ENCODE measurements around the gene OR5P2.

Gene OR5P2, protein sequence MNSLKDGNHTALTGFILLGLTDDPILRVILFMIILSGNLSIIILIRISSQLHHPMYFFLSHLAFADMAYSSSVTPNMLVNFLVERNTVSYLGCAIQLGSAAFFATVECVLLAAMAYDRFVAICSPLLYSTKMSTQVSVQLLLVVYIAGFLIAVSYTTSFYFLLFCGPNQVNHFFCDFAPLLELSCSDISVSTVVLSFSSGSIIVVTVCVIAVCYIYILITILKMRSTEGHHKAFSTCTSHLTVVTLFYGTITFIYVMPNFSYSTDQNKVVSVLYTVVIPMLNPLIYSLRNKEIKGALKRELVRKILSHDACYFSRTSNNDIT

GRCh38 chr11:7796842-7797241 lies at the start of gene OR5P2:
Gene OR5P2 (minus strand): TSS chr11:7796942. CDS start chr11:7796942, 0 bp downstream.
- H3K4me3 ChIP-seq (replicated peaks in 1 of 2; ENCODE audit: low read depth in 2 of 2, low read length in 2 of 2): no peak within 1 kb of the TSS
- TF ChIP-seq CTCF (IDR thresholded peaks at IDR 0.05; ENCODE audit: low read depth, low read length): no peak
- no peak for DNase-seq (ENCODE audit: low read depth in 2 of 2)

GRCh38 chr11:7846003-7846402 lies 49.3 kb upstream of the OR5P2 start:
- TF ChIP-seq CTCF (IDR thresholded peaks at IDR 0.05; ENCODE audit: low read depth, low read length): no peak
- H3K4me3 ChIP-seq (replicated peaks in 1 of 2; ENCODE audit: low read depth in 2 of 2, low read length in 2 of 2): no peak overlapping the region
- peak in 1 of 2 donors; percentile 10 for DNase-seq (ENCODE audit: low read depth in 2 of 2)

GRCh38 chr11:7844986-7845385 lies 48.2 kb upstream of the OR5P2 start:
- no peak for DNase-seq (ENCODE audit: low read depth in 2 of 2)
- no peak overlapping the region for H3K4me3 ChIP-seq (replicated peaks in 1 of 2; ENCODE audit: low read depth in 2 of 2, low read length in 2 of 2)
- no peak for TF ChIP-seq CTCF (IDR thresholded peaks at IDR 0.05; ENCODE audit: low read depth, low read length)

DNA sequence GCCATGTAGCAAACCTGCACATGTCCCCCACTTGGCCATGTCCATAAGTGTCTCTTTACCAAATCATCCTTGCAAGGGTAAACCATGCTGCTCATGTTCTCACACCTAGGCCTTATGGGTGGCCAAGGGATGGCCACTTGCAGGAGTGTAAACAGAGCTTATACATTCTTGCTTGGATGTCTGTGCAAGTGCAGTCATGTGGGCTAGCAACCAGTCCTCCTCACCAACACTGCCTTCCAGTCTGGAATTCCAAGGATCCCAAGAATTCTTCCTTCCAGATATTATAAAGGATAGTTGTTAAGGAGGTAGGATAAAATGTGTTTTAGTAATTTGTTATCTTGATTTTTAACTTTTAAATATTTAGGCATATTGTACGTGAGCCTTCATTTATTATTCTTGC lies 47.8 kb upstream of the OR5P2 start:
- TF ChIP-seq CTCF (IDR thresholded peaks at IDR 0.05; ENCODE audit: low read depth, low read length): no peak
- no peak for DNase-seq (ENCODE audit: low read depth in 2 of 2)
- no peak overlapping the region for H3K4me3 ChIP-seq (replicated peaks in 1 of 2; ENCODE audit: low read depth in 2 of 2, low read length in 2 of 2)

DNA sequence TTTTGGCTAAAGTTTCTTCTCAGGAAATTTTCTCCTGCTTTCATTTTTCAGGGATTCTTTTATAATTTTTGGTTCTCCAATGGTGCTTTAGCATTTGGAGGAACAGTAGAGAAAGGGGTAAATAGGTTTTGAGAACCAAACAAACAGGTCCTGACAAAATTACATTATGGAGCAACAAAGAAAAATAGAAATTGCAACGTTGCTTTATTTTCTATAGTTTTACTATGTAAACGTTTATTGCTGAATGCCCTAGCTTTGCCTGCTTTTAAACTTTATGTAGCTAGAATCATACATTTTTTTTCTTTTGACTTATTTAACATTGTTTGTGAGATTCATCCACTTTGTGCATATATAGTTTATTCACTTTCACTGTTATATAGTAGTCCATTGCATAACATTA lies 43.8 kb upstream of the OR5P2 start:
- no peak for DNase-seq (ENCODE audit: low read depth in 2 of 2)
- no peak for TF ChIP-seq CTCF (IDR thresholded peaks at IDR 0.05; ENCODE audit: low read depth, low read length)
- H3K4me3 ChIP-seq (replicated peaks in 1 of 2; ENCODE audit: low read depth in 2 of 2, low read length in 2 of 2): no peak overlapping the region

DNA sequence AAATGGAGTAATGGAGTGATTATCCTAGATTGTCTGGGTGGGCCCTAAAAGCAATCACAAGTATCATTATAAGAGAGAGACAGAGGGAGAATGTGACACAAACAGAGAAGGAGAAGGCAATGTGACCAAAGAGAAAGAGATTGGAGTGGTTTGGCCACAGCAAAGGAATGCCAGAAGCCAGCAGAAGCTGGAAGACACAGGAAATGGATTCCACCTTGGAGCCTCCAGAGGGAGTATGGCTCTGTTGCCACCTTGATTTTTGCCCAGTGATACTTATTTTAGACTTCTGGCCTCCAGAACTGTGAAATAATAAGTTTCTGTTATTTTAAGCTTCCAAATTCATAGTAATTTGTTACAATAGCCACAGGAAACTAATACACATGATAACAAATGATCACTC lies 36.8 kb upstream of the OR5P2 start:
- TF ChIP-seq CTCF (IDR thresholded peaks at IDR 0.05; ENCODE audit: low read depth, low read length): no peak
- DNase-seq (ENCODE audit: low read depth in 2 of 2): no peak
- no peak overlapping the region for H3K4me3 ChIP-seq (replicated peaks in 1 of 2; ENCODE audit: low read depth in 2 of 2, low read length in 2 of 2)

GRCh38 chr11:7830740-7831139 lies 34.0 kb upstream of the OR5P2 start, which contains the start of gene OR5P3:
Gene OR5P3 (minus strand): TSS chr11:7830840.
- no peak within 1 kb of the TSS for H3K4me3 ChIP-seq (replicated peaks in 1 of 2; ENCODE audit: low read depth in 2 of 2, low read length in 2 of 2)
- no peak for TF ChIP-seq CTCF (IDR thresholded peaks at IDR 0.05; ENCODE audit: low read depth, low read length)
- no peak for DNase-seq (ENCODE audit: low read depth in 2 of 2)
